Stimulated activated CD4-positive, alpha-beta T cell treated with anti-CD3 and anti-CD28 coated beads, Interleukin-1b, Interleukin-23, amount 100 ng/mL, for 1 hour (primary cell): ENCODE results near the gene CDR2L.
A peak's percentile ranks its signal among the peaks of the same experiment; 100 is the strongest.
"Not testable (repeated sequence)": the region's sequence is repeated elsewhere in the genome, so short reads cannot be mapped to it uniquely, and the experiment has no call there.

Source experiments
- DNase-seq, 2 donors: peaks; one replicate each; pipeline ENCODE4 v3.0.0-alpha.2; 2020; ENCODE audit warnings: low read depth in 2 of 2

CDR2L gene

GRCh38 chr17:74959826-74960515 is 27.5 kb upstream of the CDR2L start:
- DNase-seq, result no peak

GRCh38 chr17:74960570-74961342 is 26.7 kb upstream of the CDR2L start:
- peak in 1 of 2 donors; percentile 24 for DNase-seq

GRCh38 chr17:74961657-74962350 is 25.6 kb upstream of the CDR2L start:
- peak; percentile 69 to 81 for DNase-seq

GRCh38 chr17:74962622-74963394 is 24.6 kb upstream of the CDR2L start:
- no peak for DNase-seq

- DNase-seq, result no peak
Measured at GRCh38 chr17:74963656-74964055, 23.8 kb upstream of the CDR2L start.

- DNase-seq, result no peak
Measured at GRCh38 chr17:74964246-74964761, 23.1 kb upstream of the CDR2L start.

GRCh38 chr17:74964988-74965622 is 22.3 kb upstream of the CDR2L start:
- DNase-seq, result no peak

- DNase-seq, result no peak
Measured at GRCh38 chr17:74968361-74968780, 19.1 kb upstream of the CDR2L start.

- DNase-seq, result not testable (repeated sequence)
Measured at GRCh38 chr17:74969501-74969900, 17.9 kb upstream of the CDR2L start.

- no peak for DNase-seq
Measured at GRCh38 chr17:74970395-74970794, 17.0 kb upstream of the CDR2L start.

GRCh38 chr17:74971069-74971841 is 16.2 kb upstream of the CDR2L start:
- DNase-seq, result no peak

GRCh38 chr17:74971842-74972106 is 15.7 kb upstream of the CDR2L start:
- DNase-seq, result no peak

- DNase-seq, result peak; percentile 72 to 78
Measured at GRCh38 chr17:74972107-74972972, 15.1 kb upstream of the CDR2L start, which contains the start of gene HID1. Gene HID1 (minus strand): TSS chr17:74972759. CDS start chr17:74972656, 103 bp downstream.

- DNase-seq, result no peak
Measured at GRCh38 chr17:74972973-74973328, 14.5 kb upstream of the CDR2L start.

GRCh38 chr17:74975943-74976342 is 11.5 kb upstream of the CDR2L start:
- no peak for DNase-seq

- DNase-seq, result no peak
Measured at GRCh38 chr17:74977802-74978201, 9.6 kb upstream of the CDR2L start.

- no peak for DNase-seq
Measured at GRCh38 chr17:74978240-74978639, 9.2 kb upstream of the CDR2L start.

- DNase-seq, result no peak
Measured at GRCh38 chr17:74979408-74980146, 7.9 kb upstream of the CDR2L start.
